ENCODE data around the gene HOXB2.

The HOXB2 gene

GRCh38 chr17:48528936-48529682 is 15.8 kb downstream of the HOXB2 start:
- no peak overlapping the region for H2AFZ ChIP-seq (ENCODE audit: low read depth, low read length)
- H3K4me1 ChIP-seq (ENCODE audit: insufficient read depth, low read length) = no peaks in the 10 kb centered on the region
- no peak for ATAC-seq (ENCODE audit: insufficient read depth, low read depth)
- no peak overlapping the region for H3K27ac ChIP-seq (ENCODE audit: low read length)
- H3K9ac ChIP-seq (ENCODE audit: low read depth, low read length) = no peak overlapping the region
- H3K79me2 ChIP-seq (ENCODE audit: insufficient read depth, low read length) = no peaks in the 10 kb centered on the region
- H3K4me3 ChIP-seq (ENCODE audit: low read depth in 1 of 2, low read length in 2 of 2) = no peak overlapping the region
- DNase-seq = no peak
- no peaks in the 10 kb centered on the region for H3K9me3 ChIP-seq (ENCODE audit: insufficient read depth, low read length, severe bottlenecking)
- no peaks in the 10 kb centered on the region for H3K36me3 ChIP-seq (ENCODE audit: insufficient read depth, low read length)
- no peak overlapping the region for H3K4me2 ChIP-seq (ENCODE audit: insufficient read depth, low read length)
- H3K27me3 ChIP-seq (ENCODE audit: insufficient read depth, low read length, poor library complexity) = peaks cover 15% of the 10 kb centered on the region
- H4K20me1 ChIP-seq (ENCODE audit: insufficient read depth, low read length) = no peaks in the 10 kb centered on the region
- TF ChIP-seq EZH2 (IDR thresholded peaks at IDR 0.05; ENCODE audit: borderline replicate concordance, low read depth, low read length, severe bottlenecking) (no peak), CTCF (IDR thresholded peaks at IDR 0.05; ENCODE audit: borderline replicate concordance, extremely low read depth, low read length, poor library complexity, severe bottlenecking) (no peak)

GRCh38 chr17:48528153-48528935 is 16.6 kb downstream of the HOXB2 start:
- no peak overlapping the region for H3K9ac ChIP-seq (ENCODE audit: low read depth, low read length)
- no peaks in the 10 kb centered on the region for H3K9me3 ChIP-seq (ENCODE audit: insufficient read depth, low read length, severe bottlenecking)
- TF ChIP-seq CTCF (IDR thresholded peaks at IDR 0.05; ENCODE audit: borderline replicate concordance, extremely low read depth, low read length, poor library complexity, severe bottlenecking) = no peak
- H3K36me3 ChIP-seq (ENCODE audit: insufficient read depth, low read length) = no peaks in the 10 kb centered on the region
- H3K27me3 ChIP-seq (ENCODE audit: insufficient read depth, low read length, poor library complexity) = peaks cover 15% of the 10 kb centered on the region
- H3K4me3 ChIP-seq (ENCODE audit: low read depth in 1 of 2, low read length in 2 of 2) = no peak overlapping the region
- no peak overlapping the region for H3K4me2 ChIP-seq (ENCODE audit: insufficient read depth, low read length)
- H4K20me1 ChIP-seq (ENCODE audit: insufficient read depth, low read length) = no peaks in the 10 kb centered on the region
- ATAC-seq (ENCODE audit: insufficient read depth, low read depth) (no peak), DNase-seq (no peak)
- H2AFZ ChIP-seq (ENCODE audit: low read depth, low read length) = no peak overlapping the region
- H3K4me1 ChIP-seq (ENCODE audit: insufficient read depth, low read length) = no peaks in the 10 kb centered on the region
- no peak overlapping the region for H3K27ac ChIP-seq (ENCODE audit: low read length)
- H3K79me2 ChIP-seq (ENCODE audit: insufficient read depth, low read length) = no peaks in the 10 kb centered on the region

GRCh38 chr17:48527547-48527932 is 17.4 kb downstream of the HOXB2 start:
- no peaks in the 10 kb centered on the region for H3K9me3 ChIP-seq (ENCODE audit: insufficient read depth, low read length, severe bottlenecking)
- DNase-seq (no peak), ATAC-seq (ENCODE audit: insufficient read depth, low read depth) (no peak)
- H3K4me3 ChIP-seq (ENCODE audit: low read depth in 1 of 2, low read length in 2 of 2) = no peak overlapping the region
- H3K79me2 ChIP-seq (ENCODE audit: insufficient read depth, low read length) = no peaks in the 10 kb centered on the region
- H3K27ac ChIP-seq (ENCODE audit: low read length) = no peak overlapping the region
- H3K27me3 ChIP-seq (ENCODE audit: insufficient read depth, low read length, poor library complexity) = peaks cover 16% of the 10 kb centered on the region
- H3K4me1 ChIP-seq (ENCODE audit: insufficient read depth, low read length) = no peaks in the 10 kb centered on the region
- no peaks in the 10 kb centered on the region for H3K36me3 ChIP-seq (ENCODE audit: insufficient read depth, low read length)
- no peaks in the 10 kb centered on the region for H4K20me1 ChIP-seq (ENCODE audit: insufficient read depth, low read length)
- H3K9ac ChIP-seq (ENCODE audit: low read depth, low read length) = no peak overlapping the region
- H3K4me2 ChIP-seq (ENCODE audit: insufficient read depth, low read length) = no peak overlapping the region
- no peak overlapping the region for H2AFZ ChIP-seq (ENCODE audit: low read depth, low read length)
- TF ChIP-seq EZH2 (IDR thresholded peaks at IDR 0.05; ENCODE audit: borderline replicate concordance, low read depth, low read length, severe bottlenecking) (no peak), CTCF (IDR thresholded peaks at IDR 0.05; ENCODE audit: borderline replicate concordance, extremely low read depth, low read length, poor library complexity, severe bottlenecking) (no peak)

Measured in DND-41 (cell line).